PC-9 (cell line): ENCODE measurements around the gene GPRIN3. TPM values are rescaled to one million over a fixed set of nuclear protein-coding genes. Genes with fewer than 3 reads are reported as not detected.

ENCODE experiments used
- BruUV-seq: library from RNA; stranded (reverse); fragments of 400-500 nt; replicated peaks from 2 replicates; lab custom pipeline; 2021; lab: Mats Ljungman, UMichigan
- CTCF ChIA-PET: fragments of 300-600 bp; sonication (Branson Sonifier 250); formaldehyde crosslinking; loops from one replicate; lab custom pipeline; 2022; ENCODE audit warnings: antibody characterized with exemption; lab: Charles Lee
- POLR2A ChIA-PET: fragments of 300-600 bp; sonication (Branson Sonifier 250); formaldehyde crosslinking; loops from one replicate; lab custom pipeline; 2022; ENCODE audit warnings: antibody characterized with exemption; ENCODE audit not compliant: unreplicated experiment; lab: Charles Lee
- DNase-seq, 2 experiments: peaks; one replicate each; pipeline versions ENCODE4 v3.0.0 to v3.0.0-alpha.2; 2015 to 2022; ENCODE audit warnings: mixed read lengths in 1 of 2
- H2AFZ ChIP-seq: fragments of 200-600 bp; sonication (generic); 2 replicates; pipeline ENCODE4 v1.8.1; 2017; ENCODE audit warnings: antibody characterized with exemption
- H3F3A ChIP-seq: fragments of 200-600 bp; sonication (generic); 2 replicates; pipeline ENCODE4 v1.8.1; 2017; ENCODE audit warnings: antibody characterized with exemption, mild to moderate bottlenecking, low read depth; ENCODE audit not compliant: insufficient read depth
- H3K27ac ChIP-seq: fragments of 200-600 bp; sonication (generic); 2 replicates; pipeline ENCODE4 v1.6.1; 2016; ENCODE audit warnings: mixed run types
- H3K27me3 ChIP-seq: fragments of 200-600 bp; sonication (generic); 2 replicates; pipeline ENCODE4 v1.6.1; 2016; ENCODE audit warnings: low read depth, mixed run types; ENCODE audit not compliant: insufficient read depth
- H3K36me3 ChIP-seq: fragments of 200-600 bp; sonication (generic); 2 replicates; pipeline ENCODE4 v1.6.1; 2016; ENCODE audit warnings: low read depth, mixed run types
- H3K4me1 ChIP-seq: fragments of 200-600 bp; sonication (generic); replicated peaks from 2 replicates; pipeline ENCODE4 v1.6.1; 2016; ENCODE audit warnings: mixed run types; ENCODE audit not compliant: insufficient read depth
- H3K4me2 ChIP-seq: fragments of 200-600 bp; sonication (generic); 2 replicates; pipeline ENCODE4 v1.6.1; 2017; ENCODE audit warnings: mixed run types
- H3K4me3 ChIP-seq: fragments of 200-600 bp; sonication (generic); 2 replicates; pipeline ENCODE4 v1.6.1; 2016; ENCODE audit warnings: mixed run types
- H3K79me2 ChIP-seq: fragments of 200-600 bp; sonication (generic); 2 replicates; pipeline ENCODE4 v1.6.1; 2017; ENCODE audit warnings: low read depth, mixed run types
- H3K9me2 ChIP-seq: fragments of 200-600 bp; sonication (generic); 2 replicates; pipeline ENCODE4 v1.8.1; 2017; ENCODE audit warnings: mild to moderate bottlenecking; ENCODE audit not compliant: insufficient read depth
- H3K9me3 ChIP-seq: fragments of 200-600 bp; sonication (generic); 2 replicates; pipeline ENCODE4 v1.8.1; 2016; ENCODE audit warnings: low read depth; ENCODE audit not compliant: insufficient read depth
- H4K20me1 ChIP-seq: fragments of 200-600 bp; sonication (generic); 2 replicates; pipeline ENCODE4 v1.8.1; 2017; ENCODE audit not compliant: insufficient read depth
- CTCF ChIP-seq: fragments of 200-600 bp; sonication (generic); conservative IDR thresholded peaks from 2 replicates; pipeline ENCODE4 v1.6.1; 2017; ENCODE audit warnings: mixed run types, antibody characterized with exemption, mild to moderate bottlenecking, moderate library complexity
- EZH2 ChIP-seq: fragments of 200-600 bp; sonication (generic); IDR thresholded peaks from 2 replicates; pipeline ENCODE4 v1.8.0; 2017; ENCODE audit warnings: antibody characterized with exemption, low read depth
- intact Hi-C: fragments of 100-400 bp; cut with micrococcal nuclease; formaldehyde crosslinking; loops from one replicate; pipeline ENCODE4 v1.10.0; 2022; ENCODE audit not compliant: unreplicated experiment
- total RNA-seq: library from RNA; stranded (reverse); gene quantifications from 2 replicates; pipeline ENCODE4 v1.2.3, GENCODE V29; 2021

GPRIN3 gene
- total RNA-seq, 1 experiment from 2014 or later, result 0.02 TPM

GRCh38 chr4:89267392-89267791, 40.2 kb downstream of the GPRIN3 start:
- Histone ChIP-seq H3F3A (no peaks in the 10 kb centered on the region), H3K4me1 (no peaks in the 10 kb centered on the region), H3K4me2 (no peak overlapping the region), H2AFZ (no peak overlapping the region), H4K20me1 (no peaks in the 10 kb centered on the region), H3K9me3 (no peaks in the 10 kb centered on the region), H3K9me2 (no peaks in the 10 kb centered on the region), H3K27me3 (no peaks in the 10 kb centered on the region), H3K27ac (no peak overlapping the region), H3K4me3 (no peak overlapping the region), H3K79me2 (no peaks in the 10 kb centered on the region), H3K36me3 (no peaks in the 10 kb centered on the region)
- POLR2A ChIA-PET, result no interaction called here
- DNase-seq, result no peak
- no TSS peak for BruUV-seq
- intact Hi-C loops, result no loop called here
- CTCF ChIA-PET, result no interaction called here
- no peak for TF ChIP-seq CTCF
- no peak for TF ChIP-seq EZH2

- Histone ChIP-seq H3K4me1 (no peaks in the 10 kb centered on the region), H2AFZ (no peak overlapping the region), H3F3A (no peaks in the 10 kb centered on the region), H3K36me3 (no peaks in the 10 kb centered on the region), H3K79me2 (no peaks in the 10 kb centered on the region), H3K4me3 (no peak overlapping the region), H3K27ac (no peak overlapping the region), H3K9me3 (no peaks in the 10 kb centered on the region), H4K20me1 (no peaks in the 10 kb centered on the region), H3K4me2 (no peak overlapping the region), H3K27me3 (no peaks in the 10 kb centered on the region), H3K9me2 (no peaks in the 10 kb centered on the region)
- BruUV-seq, result no TSS peak
- CTCF ChIA-PET, result no interaction called here
- no peak for TF ChIP-seq EZH2
- TF ChIP-seq CTCF, result no peak
- intact Hi-C loops, result no loop called here
- POLR2A ChIA-PET, result no interaction called here
- DNase-seq, result no peak
These were observed 41.5 kb downstream of the GPRIN3 start for GRCh38 chr4:89266128-89266527.

GRCh38 chr4:89263265-89263664, 44.3 kb downstream of the GPRIN3 start:
- intact Hi-C loops, result no loop called here
- Histone ChIP-seq H2AFZ (no peak overlapping the region), H3F3A (no peaks in the 10 kb centered on the region), H3K79me2 (no peaks in the 10 kb centered on the region), H3K9me3 (no peaks in the 10 kb centered on the region), H3K27me3 (no peaks in the 10 kb centered on the region), H3K4me1 (no peaks in the 10 kb centered on the region), H4K20me1 (no peaks in the 10 kb centered on the region), H3K9me2 (no peaks in the 10 kb centered on the region), H3K36me3 (no peaks in the 10 kb centered on the region), H3K4me3 (no peak overlapping the region), H3K27ac (no peak overlapping the region), H3K4me2 (no peak overlapping the region)
- ChIA-PET CTCF (no interaction called here), POLR2A (no interaction called here)
- TF ChIP-seq CTCF (no peak), EZH2 (no peak)
- DNase-seq, result no peak
- no TSS peak for BruUV-seq
